HG03469 (cell line): Measurements from ENCODE around the gene UBE3C.

Experiments used
- ATAC-seq: cut with Tn5 transposase; IDR thresholded peaks from one replicate; pipeline ENCODE4 v1.9.1; 2021; ENCODE audit warnings: mild to moderate bottlenecking, moderate library complexity, moderate number of reproducible peaks; ENCODE audit not compliant: unreplicated experiment

UBE3C gene

GRCh38 chr7:157284229-157285014 is 145.7 kb downstream of the UBE3C start:
- no peak for ATAC-seq

- ATAC-seq: no peak
These were observed 152.8 kb downstream of the UBE3C start for GRCh38 chr7:157291404-157292080.

- ATAC-seq: no peak
These were observed 153.5 kb downstream of the UBE3C start for GRCh38 chr7:157292258-157292657.

- no peak for ATAC-seq
These were observed 154.2 kb downstream of the UBE3C start for GRCh38 chr7:157292770-157293412.

- ATAC-seq: no peak
These were observed 154.7 kb downstream of the UBE3C start for GRCh38 chr7:157293413-157293788.

GRCh38 chr7:157294773-157295172 is 156.0 kb downstream of the UBE3C start:
- ATAC-seq: no peak

GRCh38 chr7:157295338-157295737 is 156.6 kb downstream of the UBE3C start:
- no peak for ATAC-seq

GRCh38 chr7:157297185-157297584 is 158.5 kb downstream of the UBE3C start:
- no peak for ATAC-seq

GRCh38 chr7:157299317-157299612 is 160.5 kb downstream of the UBE3C start:
- ATAC-seq: no peak

- ATAC-seq: no peak
These were observed 161.1 kb downstream of the UBE3C start for GRCh38 chr7:157299613-157300368.

GRCh38 chr7:157300369-157300825 is 161.7 kb downstream of the UBE3C start:
- ATAC-seq: no peak

- ATAC-seq: no peak
These were observed 162.9 kb downstream of the UBE3C start for GRCh38 chr7:157301610-157302120.

GRCh38 chr7:157306846-157307838 is 168.4 kb downstream of the UBE3C start:
- ATAC-seq: no peak

- ATAC-seq: no peak
These were observed 171.4 kb downstream of the UBE3C start for GRCh38 chr7:157309988-157310668.

GRCh38 chr7:157310676-157311185 is 172.0 kb downstream of the UBE3C start:
- no peak for ATAC-seq

GRCh38 chr7:157312941-157313340 is 174.2 kb downstream of the UBE3C start:
- ATAC-seq: no peak

- no peak for ATAC-seq
These were observed 174.9 kb downstream of the UBE3C start for GRCh38 chr7:157313645-157314044.

- ATAC-seq: peak; percentile 84
These were observed 179.4 kb downstream of the UBE3C start for GRCh38 chr7:157318015-157318706.
